HFF-Myc (cell line): ENCODE measurements around the gene WDR76.

Experiments
- DNase-seq: peaks from one replicate; pipeline ENCODE4 v3.0.0-alpha.2; 2011; ENCODE audit warnings: low read depth; ENCODE audit errors: extremely low read depth
- H3K4me3 ChIP-seq: replicated peaks from 2 replicates; pipeline ENCODE4 v1.5.1; 2011; ENCODE audit warnings: low read depth, mild to moderate bottlenecking, control low read depth, low read length
- CTCF ChIP-seq: IDR thresholded peaks from 2 replicates; pipeline ENCODE4 v1.5.1; 2012; ENCODE audit warnings: mild to moderate bottlenecking, low read depth, low read length, control low read depth; ENCODE audit errors: missing control alignments

WDR76 gene

GRCh38 chr15:43793647-43794046, 33.2 kb upstream of the WDR76 start:
- no peak for TF ChIP-seq CTCF
- DNase-seq = no peak

GRCh38 chr15:43794269-43795037, 32.3 kb upstream of the WDR76 start:
- peak overlapping the region; percentile 83 for H3K4me3 ChIP-seq
- TF ChIP-seq CTCF = no peak
- DNase-seq = no peak

More at GRCh38 chr15:43793647-43794046, 33.2 kb upstream of the WDR76 start:
- H3K4me3 ChIP-seq = peak overlapping the region; percentile 83

DNA sequence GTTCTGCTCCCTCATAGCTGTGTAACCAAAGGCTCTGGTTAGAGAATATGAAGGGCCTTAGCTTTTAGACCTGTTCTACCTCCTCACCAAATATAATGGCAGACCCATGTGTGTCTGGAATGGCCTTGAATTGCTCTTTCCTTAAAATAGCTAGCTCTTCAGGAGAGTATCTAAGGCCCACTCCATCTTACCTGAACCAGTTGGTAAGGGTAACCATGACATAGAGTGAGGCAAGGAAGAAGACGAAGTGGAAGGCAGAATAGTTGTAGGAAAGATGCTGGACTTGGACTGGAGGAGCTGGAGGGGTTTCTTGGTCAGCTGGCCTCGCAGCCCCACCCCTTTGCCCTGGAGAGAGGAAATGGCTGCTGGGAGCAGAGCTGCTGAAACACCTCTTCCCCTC, 31.6 kb upstream of the WDR76 start:
- no peak for DNase-seq
- TF ChIP-seq CTCF = no peak
- no peak overlapping the region for H3K4me3 ChIP-seq

- DNase-seq = no peak
- H3K4me3 ChIP-seq = no peak overlapping the region
- no peak for TF ChIP-seq CTCF
These were observed 30.8 kb upstream of the WDR76 start for GRCh38 chr15:43795997-43796396.

- TF ChIP-seq CTCF = no peak
- no peak overlapping the region for H3K4me3 ChIP-seq
- no peak for DNase-seq
These were observed 30.2 kb upstream of the WDR76 start for GRCh38 chr15:43796566-43796965.

GRCh38 chr15:43799209-43799944, 27.4 kb upstream of the WDR76 start:
- no peak for DNase-seq
- no peak for TF ChIP-seq CTCF
- no peak overlapping the region for H3K4me3 ChIP-seq
